GM19238 (cell line): ENCODE data around the gene ADAM12.

ENCODE experiments used
- DNase-seq: peaks from one replicate; pipeline ENCODE4 v3.0.0; 2011; ENCODE audit warnings: low spot score; ENCODE audit not compliant: insufficient read length

Gene ADAM12

DNA sequence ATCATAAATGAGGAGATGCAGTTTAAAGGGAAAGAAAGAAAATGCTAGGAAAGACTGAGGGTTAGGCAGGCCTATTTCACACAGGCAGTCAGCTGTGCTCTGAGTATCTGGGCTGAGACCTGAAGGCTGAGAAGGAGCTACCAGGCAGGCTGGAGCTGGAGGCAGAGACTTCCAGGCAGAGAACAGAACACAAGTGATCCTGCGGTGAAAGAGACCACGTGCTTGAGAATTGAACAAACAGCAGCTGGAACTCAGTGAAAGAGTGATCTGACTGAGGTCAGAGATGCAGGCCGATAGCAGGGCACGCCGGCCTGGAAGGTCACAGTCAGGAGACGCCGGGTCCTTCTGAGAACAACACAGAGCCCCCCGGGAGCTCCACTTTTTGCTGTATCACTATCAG, 147.8 kb downstream of the ADAM12 start:
- no peak for DNase-seq

DNA sequence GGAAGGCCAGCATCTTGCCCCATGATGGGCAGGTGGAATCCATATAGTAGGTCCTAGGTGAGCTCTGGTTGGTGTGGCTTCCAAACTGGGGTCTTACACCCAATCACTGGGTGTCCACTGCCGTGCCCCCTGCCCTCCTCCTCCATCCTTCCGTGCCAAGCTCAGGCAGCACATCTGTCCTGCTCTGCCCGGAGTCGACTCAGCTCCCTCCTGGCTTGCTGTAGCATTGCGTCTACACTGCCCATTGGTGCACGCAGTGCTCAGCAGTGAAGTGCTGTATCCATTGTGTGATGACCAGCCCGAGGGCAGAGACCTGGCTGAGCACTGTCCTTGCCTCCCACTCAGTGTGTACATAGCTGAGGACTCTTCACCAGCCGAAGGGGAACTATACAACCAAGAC, 148.4 kb downstream of the ADAM12 start:
- no peak for DNase-seq

DNA sequence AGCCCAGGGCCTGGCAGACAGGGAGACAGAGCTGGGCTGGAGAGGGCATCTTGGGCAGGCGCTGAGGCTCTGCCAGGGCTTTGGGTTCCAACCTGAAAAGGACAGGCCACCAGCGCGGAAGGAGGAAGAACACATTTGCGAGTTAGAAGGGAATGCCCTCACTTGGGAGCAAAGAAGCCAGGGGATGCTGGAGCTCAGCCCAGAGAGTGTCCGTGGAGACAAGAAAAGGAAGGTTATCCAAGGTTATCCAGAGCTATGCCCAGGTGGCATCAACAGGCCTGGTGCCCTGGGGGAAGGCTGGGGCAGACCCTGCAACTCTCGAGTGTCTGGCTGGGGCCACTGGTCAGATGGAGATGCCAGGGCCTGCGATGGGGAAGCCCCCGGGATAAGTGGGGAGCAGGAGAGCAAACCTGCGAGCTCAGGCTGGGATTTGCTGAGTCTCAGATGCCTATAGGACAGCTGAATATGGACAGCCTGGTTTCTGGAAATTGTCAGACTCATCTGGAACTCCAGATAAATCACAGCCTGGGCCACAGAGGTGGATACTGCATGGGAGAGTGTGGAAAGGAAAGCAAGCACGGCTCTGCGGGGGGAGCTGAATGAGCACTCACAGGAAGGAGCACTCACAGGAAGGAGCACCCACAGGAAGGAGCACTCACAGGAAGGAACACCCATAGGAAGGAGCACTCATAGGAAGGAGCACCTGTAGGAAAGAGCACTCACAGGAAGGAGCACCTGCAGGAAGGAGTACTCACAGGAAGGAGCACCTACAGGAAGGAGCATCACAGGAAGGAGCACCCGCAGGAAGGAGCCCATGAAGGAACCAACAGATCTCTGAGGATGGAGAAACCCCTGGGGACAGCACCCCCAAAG, 152.1 kb downstream of the ADAM12 start:
- DNase-seq: no peak

DNA sequence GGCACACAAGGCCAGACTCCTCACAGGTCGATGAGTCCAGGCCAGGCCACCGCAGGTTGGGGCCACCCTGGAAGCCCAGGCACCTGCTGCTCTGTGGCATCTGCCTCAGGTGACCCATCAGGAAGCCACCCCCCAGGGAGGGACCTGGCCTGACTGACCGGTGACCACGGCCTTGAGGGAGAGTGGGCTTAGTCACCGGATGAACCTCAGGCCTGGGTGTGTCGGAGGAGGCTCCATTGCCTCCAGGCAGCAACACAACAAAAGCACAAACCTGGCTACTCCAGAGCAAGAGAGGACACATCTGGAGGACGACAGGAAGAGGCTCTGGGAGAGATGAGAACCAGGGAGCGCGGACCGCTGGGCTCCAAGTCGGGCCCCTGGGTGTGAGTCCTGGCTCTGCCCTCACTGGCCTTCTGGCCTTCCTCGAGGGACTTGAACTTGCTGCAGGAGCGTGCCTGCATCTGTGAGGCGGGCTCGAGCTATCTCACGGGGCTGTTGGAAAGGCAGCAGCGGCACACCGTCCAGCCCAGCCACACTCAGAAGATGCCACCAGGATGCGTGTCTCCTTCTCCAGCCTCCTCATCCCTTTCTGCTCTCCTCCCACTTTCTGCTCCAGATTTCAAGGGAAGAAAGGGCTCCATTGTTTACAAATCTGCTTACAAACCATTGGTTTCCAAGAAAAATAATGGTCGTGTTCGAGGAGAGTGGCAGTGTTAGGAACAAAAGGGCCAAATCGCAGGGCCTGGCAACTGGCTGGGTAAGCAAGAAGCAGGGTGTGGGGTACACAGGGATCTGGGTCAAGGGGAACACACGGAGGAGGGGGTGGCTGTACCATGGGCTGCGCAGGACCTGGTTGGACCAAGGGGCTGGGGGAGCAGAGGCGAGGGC, 152.9 kb downstream of the ADAM12 start:
- no peak for DNase-seq

DNA sequence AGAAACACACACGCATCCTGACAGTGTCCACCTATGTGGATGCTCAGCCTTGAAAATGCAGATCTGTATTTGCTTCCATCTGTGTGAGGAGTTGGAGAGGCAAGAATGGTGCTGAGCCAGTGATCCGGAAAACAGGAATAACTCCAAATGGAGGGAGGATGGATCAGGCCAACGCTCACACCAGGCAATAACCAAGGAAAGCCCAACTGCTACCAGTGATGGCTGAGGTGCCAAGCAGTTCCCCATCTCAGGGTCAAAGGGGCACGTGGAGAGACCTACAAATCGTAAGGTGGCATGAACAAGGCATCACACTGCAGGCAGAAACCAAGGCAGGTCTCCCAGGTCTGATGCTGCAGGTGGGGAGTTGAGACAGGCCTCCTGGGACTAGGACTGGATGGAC, 153.6 kb downstream of the ADAM12 start:
- DNase-seq: no peak

DNA sequence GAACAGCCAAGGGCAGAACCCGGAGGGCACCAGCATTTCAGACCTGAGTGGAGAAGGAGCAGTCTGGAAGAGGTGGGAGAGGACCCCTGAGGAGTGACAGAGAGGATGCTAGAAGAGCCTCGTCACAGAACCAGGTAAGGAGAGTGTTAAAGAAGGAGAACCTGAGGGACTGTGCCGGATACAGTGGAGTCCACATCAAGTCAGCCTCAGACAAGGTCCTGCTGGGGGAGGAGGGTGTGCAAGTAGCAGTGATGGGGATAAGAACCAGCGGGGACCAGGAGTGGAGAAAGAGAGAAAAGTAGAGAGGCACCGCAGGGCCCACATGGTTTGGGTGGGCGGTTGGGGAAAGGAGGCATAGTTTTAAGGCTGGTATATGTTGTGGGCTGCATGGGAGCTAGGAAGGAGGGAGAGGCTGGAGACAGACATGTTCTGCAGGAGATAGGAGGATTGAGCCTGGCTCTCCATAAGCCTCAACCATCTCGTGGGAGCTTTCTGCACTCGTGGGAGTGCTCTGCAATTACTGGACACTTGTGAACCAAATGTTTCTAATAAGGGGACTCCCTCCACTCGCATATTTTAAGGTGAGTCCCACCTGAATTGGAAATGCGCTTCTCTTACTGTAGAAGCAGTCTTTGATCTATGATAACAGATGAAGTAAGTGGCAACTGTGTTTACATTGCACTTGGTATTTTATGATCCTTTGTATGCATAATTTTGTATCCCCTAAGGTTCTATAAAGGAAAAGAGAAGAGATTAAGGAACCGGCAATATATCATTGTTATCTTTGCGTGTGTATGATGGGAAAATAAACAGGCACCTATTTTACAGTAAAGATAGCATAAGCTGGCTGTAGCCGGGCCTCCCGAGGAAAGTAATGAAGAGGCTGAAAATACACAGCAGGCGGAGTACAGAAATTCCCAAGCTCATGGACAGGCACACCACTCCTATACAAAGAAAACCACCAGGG, 154.8 kb downstream of the ADAM12 start:
- DNase-seq: no peak

DNA sequence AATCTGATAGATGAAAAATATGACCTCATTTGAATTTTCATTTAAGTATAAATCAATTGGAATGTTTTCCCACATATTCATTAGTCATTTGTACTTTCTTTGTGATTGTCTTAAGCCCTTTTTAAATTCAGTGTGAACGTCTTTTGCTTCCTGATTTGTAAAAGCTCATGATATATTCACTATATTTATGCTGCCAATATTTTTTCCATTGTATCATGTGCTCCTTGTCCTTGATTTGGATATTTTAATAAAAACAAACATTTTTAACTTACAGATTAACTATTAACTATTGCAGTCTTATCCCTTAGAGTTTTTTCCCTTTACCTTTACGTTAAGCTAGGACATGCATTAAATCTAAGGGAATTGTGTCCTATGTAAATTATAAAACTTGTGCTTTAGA, 157.7 kb downstream of the ADAM12 start:
- DNase-seq: no peak

DNA sequence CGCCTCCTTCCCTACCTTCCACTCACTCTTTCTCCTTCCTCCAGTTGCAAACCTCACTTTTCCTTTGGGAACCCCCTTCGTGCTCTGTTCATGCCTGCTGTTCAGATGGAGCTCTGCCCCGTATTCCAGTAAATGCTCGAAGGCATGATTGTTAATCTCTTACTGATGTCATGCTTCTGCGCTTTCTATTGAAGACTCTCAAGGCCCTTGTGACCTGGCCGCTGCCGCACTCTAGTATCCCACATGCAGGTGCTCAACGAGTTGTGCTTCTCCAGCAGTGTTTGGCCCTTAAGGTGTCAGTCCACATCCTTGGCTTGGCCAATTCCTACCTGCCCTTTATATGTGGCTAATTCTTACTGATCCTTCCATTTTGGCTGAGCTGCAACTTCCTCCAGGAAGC, 158.6 kb downstream of the ADAM12 start:
- DNase-seq: no peak

DNA sequence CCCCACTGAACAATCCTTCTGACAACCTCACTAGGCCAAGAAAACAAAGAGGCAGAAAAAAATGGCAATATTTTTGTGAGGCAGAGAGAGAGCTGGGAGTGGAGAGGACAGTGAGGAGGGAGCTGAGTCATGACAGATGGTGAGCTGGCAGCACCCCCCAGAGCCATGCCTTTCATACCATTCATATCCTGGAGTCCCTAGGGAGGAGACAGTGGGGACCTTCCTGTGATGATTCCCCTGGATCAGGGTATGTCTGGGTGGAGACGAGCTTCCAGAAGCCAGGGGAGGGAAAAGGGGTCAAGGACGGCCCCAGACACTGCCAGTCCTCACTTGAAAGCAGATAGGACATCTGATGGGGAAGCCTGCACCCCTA, 160.5 kb downstream of the ADAM12 start:
- no peak for DNase-seq

DNA sequence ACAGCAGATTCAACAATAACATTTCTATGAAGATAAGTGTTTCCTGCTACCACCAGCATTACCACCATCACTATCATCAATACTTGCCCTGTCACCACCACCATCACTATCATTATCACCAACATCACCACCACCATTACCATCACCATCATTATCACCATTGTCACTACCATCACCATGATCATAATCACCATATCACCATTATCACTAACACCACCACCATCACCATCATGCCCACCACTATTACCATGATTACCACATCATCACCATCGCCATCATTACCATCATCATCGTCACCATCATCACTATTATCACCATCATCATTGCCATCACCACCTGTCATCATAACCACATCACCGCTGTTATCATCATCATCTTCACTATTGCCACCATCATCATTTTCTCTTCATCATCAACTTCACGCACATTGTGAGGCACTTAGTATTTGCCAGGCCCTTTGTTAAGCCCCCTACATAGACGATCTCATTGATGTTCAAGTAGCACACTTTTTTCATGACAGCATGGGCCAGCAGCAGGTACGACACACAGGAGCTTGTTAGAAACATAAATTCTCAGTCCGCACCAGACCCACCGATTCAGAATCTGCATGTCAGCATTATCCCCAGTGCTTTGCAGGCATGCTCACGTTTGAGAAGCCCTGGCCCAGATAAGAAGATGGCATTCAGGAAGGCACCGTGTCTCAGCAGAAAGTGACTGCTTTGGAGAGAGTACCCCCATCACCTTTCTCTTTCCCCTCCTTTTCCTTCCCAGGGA, 161.1 kb downstream of the ADAM12 start:
- DNase-seq: no peak

DNA sequence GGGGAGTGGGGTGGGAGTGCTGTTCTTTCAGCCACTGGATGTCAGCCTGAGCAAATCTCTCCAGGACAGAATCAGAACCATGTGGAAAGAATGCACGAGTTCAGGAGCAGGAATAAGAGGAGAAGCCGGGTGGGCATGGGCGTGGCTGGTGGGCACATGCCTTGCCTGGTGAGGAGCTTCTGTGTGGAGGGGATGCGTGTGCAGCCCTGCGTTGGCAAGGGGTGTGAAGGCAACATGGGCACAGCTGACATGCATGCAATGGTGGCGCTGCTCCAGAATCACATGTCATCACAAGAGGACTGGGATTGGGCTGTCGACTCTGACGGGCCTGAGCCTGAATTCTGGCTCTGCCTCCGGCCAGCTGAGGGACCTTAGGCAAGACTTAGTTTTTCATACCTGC, 162.1 kb downstream of the ADAM12 start:
- no peak for DNase-seq

DNA sequence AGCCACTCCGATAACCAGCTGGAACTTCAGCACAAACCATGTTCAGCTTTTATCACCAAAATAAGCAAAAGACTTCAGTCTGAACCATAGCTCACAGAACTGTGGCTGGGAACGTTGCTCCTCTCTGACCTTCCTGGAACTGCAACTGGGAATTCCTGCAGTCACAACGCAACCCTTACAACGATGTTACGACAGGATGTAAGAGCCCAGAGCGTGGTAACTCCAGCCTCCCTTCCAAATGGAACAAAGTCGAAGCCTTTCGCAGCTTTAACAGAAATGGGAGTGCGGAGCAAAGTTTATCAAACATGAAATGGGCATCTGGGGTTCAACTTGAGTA, 162.6 kb downstream of the ADAM12 start:
- DNase-seq: no peak

DNA sequence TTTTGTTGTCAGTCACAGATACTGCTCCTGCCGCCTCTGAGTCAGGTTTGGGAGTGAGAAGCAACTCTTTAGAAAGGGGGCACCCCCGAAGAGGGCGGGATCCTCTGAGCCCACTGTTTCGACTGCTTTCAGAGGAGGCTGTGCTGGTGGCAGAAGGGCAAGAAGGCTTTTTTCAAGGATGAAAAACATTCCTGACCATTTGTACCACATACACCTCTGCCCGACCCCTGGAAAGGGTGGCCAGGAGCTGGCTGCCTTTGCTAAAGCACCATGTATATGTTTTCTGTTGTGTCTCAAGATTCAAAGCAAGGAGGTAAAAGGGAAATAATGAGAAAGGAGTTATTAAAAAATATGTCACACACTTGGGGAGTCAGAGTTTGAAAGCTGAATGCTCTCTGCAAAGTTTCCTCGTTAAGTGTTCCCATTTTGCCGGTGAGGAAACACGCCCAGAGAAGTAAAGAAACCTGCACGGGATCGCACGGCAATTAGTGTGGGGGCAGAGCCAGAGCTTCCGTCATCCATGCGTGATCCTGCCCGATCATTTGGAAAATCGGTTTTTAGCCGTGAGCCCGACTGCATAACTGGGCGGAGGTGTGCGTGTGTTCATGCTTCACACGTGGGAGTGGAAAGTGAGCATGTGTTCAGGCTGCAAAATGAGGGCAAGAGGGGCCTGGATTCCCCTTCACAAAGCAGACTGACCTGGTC, 163.2 kb downstream of the ADAM12 start:
- DNase-seq: no peak

DNA sequence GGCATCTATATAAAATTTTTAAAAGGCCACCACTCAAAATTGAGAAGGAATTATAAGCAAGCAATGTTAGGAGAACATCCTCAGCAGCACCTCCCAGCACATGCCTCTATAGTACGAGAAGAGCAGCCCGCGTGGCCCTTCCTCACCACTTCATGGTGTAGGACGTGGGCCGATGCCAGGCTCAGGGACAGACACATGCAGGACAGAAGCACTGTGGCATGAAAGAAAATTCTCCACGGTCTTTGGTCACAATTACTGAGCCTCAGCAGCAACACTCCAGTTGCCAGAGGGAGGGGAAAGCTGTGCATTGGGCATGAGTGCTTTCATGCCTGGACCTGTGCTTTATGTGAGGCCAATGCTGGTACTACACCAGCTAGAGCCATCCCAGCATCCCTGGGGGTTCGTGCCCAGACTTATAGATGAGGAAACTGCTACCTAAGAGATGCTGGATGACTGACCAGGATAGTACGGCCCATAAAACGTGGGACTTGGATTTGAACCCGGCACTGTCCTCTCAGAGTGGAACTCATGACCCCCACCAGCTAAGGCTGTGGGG, 164.7 kb downstream of the ADAM12 start:
- DNase-seq: no peak

DNA sequence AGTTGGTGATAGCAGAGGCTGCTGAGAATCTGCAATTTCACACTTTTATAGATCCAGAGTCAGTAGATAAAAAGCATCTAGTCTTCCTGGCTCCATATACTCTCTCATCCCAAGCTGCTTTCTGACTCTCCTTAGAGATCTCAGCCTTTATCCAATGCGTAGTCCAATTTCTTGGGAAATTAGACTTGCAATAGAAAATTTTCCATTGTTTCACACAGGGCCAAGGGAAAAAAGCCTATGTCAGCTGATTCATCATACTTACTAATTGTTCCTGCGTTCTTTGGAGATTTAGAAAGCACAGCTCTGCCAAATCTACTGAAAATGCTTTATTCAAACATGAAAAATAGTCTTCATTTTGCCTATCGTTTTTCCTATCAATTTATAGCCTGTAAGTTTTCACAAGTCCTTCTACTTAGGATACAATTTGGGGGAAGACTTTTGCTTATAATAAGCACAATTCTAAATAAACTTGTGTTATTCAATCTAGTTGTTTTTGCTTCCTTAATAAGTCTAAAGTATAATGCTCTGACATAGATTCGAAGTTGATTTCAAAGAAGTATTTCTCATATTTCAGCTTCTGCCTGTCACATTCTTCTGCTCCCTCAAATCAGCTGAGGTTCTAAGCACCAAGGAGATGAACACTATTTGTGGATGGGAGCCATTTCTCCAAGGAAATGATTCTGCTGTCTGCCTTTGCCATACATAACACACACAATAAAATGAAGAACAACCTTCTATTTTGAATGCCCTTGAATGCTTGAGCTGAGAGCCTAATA, 165.4 kb downstream of the ADAM12 start:
- no peak for DNase-seq

DNA sequence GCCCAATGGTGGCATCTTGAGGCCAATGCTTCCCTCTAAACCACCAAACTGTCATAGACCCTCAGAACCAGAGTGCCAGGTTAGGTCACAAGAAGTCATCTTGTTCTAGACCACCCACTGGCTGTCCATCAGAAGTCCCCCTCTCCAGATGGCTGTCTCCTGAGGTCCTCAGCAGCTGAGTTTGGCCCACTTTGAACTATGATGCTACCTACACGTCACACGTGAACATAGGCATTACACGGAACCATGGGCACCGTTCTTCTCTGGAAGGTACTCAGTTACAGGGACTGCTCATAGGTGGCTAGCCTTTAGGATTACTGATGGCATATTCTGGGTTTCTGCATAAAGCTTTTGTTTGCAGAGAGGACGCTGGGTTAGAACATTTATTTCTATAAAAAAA, 166.4 kb downstream of the ADAM12 start:
- no peak for DNase-seq

DNA sequence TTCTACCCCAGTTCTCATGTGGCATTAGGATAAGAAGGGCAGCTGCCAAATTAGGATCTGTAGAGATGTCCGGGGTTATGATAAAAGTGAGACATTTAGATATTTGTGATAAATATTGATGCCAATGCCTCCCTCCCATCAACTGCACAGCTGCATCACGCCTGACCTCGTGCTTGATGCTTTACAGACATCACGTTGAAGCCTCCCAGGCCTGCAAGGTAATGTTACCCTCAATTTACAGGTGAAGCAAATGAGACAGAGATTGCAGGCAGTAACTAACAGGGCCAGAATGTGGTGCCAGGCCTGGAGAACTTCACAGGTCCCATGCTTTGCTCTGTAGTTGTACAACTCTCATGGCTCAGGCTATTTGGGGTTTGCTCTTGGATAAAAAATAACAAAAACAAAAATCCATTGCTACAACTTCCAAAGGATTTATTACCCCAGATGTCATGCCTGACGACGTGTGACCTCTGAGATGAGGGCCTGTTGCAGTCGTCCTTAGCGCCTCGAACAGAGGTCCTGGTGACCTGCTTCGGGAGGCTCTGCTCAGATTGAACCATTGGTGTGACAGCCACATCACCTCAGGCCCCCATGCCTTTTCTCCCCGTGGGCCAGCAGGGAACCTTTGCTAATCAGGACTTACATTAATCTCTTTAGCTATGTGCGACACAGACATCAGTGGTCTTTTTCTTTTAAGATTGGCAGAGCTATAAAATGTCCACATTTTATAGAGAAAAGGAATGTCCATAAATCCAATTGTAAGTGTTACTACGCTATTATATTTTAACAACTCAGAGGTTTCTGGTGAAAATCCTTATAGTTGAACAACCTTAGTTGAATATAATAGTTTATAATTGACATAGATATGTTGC, 169.3 kb downstream of the ADAM12 start:
- no peak for DNase-seq

DNA sequence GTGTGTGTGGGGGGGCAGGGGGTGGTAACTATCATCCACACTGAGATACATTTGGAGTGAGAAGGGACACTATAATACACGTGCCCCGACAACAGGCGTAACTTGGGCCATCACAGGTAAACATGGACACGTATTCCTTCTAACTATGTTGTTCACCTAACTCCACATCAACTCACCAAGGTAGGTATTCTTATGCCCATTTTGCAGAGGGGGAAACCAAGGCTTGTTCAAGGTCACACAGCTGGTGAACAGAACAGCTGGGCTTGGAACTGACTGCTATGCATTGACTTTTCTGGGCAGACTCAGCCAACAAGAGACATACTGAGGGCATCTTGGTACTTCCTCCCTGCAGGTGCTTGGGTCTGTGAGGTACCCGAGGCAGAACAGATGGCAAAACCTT, 170.1 kb downstream of the ADAM12 start:
- no peak for DNase-seq
